HG03521 (cell line): ENCODE results near the gene LHX1.

Experiments used
- ATAC-seq: cut with Tn5 transposase; IDR thresholded peaks from one replicate; pipeline ENCODE4 v1.9.1; 2021; ENCODE audit warnings: mild to moderate bottlenecking, moderate library complexity; ENCODE audit not compliant: unreplicated experiment

Gene LHX1

GRCh38 chr17:36937959-36938565 lies 787 bp downstream of the LHX1 start:
- no peak for ATAC-seq

DNA sequence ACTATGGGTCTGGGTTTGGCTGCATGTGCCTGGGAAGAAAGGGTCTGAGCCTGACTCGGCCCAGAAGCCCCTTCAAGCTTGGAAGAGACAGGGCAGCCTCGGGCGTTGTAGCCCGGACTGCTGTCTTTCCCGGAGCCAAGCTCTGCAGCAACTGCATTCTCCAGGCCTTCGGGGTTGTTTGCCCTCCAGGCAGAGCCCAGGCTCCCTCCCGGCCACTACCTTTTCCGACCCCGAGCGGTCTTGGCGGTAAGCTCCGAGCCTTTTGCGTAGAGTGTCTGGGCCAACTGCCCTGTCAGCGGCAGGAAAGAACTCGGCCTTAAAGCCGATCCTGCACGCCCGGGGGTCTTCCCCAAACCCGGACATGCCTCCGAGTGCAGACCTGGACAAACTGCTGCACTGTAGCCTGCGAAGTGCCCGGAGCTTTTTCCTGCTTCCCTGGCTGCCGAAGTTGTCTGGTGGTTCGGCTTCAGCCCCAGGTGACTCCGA lies 1.3 kb downstream of the LHX1 start:
- ATAC-seq = no peak

DNA sequence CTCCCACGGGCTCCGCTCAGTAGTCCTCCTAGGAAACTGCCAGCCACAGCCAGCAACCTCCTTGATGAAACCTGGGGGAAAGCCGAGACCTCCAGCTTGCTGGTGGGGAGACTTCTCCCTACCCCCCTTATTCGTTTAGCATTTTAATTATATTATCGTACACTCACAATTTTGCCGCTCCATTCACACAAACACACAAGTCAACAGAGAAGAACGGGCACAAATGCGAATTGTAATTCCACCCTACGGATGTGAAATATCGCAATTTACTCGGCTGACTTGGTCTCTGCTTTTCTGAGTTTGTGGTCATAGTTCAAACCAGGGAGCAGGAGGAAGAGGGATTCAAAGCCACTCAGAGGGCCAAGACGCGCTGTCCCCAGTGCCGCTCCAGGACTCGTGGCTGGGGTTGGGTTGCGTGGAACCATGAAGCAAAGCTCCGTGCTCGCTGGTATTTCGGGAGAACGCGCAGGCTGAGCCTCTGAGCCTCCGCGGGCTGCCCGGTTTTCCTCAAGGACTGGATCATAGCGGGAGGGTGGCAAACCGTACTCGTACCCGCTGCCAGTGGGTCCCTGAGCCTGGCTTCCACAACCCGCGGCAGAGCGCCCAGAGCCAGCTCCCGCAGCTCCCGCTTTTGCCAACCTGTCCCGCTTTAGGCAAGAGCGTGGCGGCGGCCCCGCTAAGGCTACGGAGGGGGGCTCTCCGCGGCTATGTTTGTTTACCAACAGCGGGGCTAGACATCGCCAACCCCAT lies 2.0 kb downstream of the LHX1 start:
- ATAC-seq = no peak

DNA sequence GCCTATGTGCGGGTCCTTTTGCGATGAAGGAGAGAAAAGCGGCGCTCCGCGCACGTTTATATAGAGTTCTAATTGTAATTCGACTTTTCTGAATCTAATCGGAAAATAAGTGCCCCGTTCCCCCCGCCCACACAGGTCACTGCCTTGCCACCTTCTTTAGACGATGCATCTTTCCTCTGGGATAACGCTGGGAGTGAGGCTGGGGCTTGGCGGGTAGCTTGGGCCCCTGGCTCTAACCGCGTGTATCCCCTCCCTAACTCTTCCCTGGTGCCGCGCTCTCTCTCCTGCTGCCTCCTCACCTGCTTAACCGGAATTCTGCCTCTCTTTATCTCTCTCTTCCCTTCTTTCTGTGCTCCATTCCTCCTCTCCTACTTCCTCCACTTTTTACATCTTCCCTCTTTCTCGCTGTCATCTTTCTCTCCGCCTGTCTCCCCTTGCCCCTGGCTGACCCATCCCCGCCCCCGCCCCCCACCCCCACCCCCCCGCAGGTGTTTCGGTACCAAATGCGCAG lies 2.6 kb downstream of the LHX1 start:
- no peak for ATAC-seq

DNA sequence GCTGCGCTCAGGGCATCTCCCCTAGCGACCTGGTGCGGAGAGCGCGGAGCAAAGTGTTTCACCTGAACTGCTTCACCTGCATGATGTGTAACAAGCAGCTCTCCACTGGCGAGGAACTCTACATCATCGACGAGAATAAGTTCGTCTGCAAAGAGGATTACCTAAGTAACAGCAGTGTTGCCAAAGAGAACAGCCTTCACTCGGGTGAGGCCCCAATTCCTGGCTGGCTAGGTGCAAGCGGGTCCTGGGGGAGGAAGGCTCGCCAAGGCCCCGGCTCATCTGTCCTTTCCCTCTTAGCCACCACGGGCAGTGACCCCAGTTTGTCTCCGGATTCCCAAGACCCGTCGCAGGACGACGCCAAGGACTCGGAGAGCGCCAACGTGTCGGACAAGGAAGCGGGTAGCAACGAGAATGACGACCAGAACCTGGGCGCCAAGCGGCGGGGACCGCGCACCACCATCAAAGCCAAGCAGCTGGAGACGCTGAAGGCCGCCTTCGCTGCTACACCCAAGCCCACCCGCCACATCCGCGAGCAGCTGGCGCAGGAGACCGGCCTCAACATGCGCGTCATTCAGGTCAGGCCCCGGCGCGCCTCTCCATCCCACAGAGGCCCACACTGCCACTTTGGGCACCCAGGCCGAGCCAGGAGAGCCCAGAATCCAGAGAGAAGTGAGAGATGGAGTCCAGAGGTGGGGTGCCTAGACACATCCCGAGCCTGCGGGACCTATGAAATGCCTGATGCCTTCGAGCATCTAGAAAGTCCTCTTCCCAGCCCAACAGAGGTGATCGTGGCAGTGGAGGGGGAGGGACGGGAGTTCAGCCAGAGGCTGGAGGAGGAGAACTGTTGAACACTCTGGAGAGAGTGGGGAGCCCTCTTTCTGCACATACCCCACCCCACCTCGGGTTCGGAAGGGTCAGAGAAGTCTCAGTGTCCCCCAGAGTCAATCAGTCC lies 3.3 kb downstream of the LHX1 start:
- no peak for ATAC-seq

GRCh38 chr17:36941265-36942010 lies 4.2 kb downstream of the LHX1 start:
- ATAC-seq = no peak

- ATAC-seq = no peak
Observed at GRCh38 chr17:36942019-36942599, 4.8 kb downstream of the LHX1 start.

GRCh38 chr17:36942631-36943125 lies 5.4 kb downstream of the LHX1 start:
- ATAC-seq = no peak

DNA sequence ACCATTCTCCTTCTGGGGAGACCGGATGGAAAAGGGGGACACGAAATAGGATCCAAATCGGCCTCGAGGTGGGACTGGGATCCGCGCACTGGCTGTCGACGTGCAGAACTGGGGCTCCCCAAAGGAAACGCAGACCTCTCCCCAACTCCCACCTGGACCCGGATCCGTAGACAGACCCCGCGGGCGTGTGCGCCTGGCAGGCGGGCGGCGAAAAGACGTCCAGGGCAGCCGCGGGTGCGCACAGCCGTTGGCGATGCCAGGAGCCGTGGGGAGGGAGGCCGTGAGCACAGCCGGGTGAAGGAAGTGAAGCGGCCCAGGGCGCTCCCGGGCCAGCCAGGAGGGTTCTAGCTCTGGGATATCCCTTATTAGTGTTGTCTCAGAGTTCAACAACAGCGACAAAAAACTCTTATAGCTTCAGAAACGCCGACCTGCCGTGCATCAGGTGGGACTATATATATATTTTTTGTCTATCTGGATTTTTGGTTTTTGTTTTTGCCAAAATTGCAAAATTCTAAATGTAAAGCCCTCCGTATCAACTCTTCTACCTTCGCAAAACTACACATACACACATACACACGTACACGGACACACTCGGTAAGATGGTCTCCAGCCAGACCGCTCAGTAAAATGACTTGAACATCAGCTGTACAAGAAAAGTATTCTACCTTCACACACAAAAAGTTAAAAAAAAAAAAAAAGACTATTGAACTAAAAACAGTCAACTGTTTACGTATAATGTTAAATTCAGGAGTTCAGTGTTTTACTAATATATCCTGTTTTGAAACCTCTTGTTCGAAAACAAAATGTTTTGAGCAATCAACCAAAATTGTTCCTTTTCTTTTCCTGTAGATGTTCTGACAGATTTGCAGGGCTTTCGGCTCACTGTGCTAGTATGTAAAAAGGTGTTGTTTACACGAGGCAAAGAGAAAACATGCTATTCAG lies 6.2 kb downstream of the LHX1 start:
- no peak for ATAC-seq

DNA sequence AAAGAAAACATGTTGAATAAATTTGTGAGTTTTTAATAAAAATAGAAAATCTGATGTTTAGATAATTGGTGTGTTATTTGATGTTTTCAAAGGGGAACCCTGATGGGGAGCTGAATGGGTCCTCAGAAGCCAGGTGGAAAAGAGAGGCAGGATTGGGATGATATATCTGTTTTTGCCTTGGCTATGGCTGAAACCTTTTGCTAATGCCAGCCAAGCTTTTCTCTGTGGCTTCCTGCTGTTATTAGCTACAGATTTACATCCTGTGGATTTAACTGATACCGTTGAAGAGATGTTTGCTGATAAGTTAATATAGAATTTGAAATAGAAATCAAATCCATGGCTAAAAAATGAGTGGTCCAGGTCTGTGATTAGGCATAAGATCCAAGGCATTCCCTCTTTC lies 7.3 kb downstream of the LHX1 start:
- no peak for ATAC-seq

DNA sequence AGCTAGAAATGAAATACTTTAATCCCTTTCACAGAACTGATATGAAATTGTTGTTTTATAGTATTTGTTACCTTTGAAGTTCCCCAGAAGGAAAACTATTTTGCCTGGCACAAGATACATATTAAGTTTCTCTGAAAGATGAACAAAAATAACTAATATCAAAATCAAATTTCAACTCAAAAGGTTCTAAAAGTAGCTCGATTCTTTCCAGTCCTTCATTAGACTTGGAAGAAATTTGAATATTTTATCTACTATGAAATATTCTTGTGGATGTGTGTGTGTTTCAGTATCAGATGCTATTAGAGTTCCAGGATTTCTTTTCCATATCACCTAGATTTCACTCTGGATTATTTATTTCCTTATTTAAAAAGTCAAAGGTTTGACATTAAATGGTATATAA lies 7.9 kb downstream of the LHX1 start:
- ATAC-seq = no peak

DNA sequence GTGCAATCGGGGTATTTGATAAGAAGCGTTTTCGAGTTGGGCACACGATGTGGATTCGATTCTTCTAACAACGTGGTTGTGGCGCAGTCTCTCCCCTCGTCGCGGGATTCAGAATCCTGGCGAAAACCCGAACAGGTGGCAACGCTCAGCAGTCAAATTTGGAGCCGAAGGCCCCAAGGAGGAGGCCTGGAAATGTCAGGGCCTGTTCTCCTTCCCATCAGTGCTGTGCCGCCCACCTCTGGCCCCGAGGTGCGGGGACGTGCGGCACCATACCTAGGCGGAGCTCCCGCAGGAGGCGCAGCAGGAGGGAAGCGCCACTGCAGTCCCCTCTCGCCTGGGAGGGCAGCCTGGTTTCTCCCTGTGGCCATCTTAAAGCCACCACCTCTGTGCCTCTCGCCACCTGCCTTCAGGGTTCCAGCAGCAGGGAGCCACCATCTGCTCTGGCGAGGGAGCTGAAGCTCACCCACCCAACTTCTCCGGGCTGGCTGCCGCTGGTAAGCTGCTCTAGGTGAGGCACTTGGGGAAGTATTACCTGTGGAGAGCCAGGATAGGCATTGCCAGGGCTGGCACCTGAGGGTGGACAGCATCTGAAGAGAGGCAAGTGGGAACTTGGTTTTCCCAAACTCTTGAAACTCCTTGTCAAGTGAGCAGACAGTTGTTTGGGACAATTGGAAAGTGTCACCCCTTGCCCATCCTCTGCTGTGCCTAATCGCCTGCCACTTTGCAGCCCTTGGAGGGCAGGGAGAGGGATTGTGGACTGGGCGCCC lies 8.9 kb downstream of the LHX1 start:
- no peak for ATAC-seq

GRCh38 chr17:36946726-36947091 lies 9.4 kb downstream of the LHX1 start:
- ATAC-seq = no peak

GRCh38 chr17:36947922-36948716 lies 10.8 kb downstream of the LHX1 start:
- ATAC-seq = no peak

DNA sequence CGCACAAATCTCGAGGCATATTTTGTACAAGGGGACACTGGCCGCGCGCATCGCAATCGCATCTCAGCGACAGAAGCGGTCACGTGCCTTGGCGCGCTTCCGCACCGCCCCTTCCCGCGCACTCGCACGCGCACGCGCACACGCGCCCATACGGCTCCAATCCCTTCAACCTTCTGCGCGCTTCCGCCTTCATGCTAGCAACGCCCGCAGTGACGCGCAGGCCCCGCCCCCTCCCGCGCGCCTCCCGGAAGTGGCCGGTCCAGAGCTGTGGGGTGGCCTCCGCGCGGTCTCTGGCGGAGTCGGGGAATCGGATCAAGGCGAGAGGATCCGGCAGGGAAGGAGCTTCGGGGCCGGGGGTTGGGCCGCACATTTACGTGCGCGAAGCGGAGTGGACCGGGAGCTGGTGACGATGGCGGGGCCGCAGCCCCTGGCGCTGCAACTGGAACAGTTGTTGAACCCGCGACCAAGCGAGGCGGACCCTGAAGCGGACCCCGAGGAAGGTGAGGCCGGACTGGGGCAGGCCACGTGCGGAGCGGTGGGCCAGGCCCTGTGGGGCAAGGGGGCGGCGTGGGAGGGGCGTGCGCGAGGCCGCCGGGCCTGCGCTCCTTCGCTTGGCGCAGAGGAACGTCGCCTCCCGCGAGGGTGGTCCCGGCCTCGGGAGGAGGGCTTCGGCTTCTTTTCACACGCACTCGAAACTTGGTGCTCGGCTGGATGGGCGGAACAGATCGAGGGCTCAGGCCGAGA lies 11.6 kb downstream of the LHX1 start, which contains the start of gene AATF:
TSS of gene AATF (plus strand) at position 238 of the 744 bp plus-strand sequence. CDS start at position 410, 172 bp downstream.
- ATAC-seq = peak; percentile 88

DNA sequence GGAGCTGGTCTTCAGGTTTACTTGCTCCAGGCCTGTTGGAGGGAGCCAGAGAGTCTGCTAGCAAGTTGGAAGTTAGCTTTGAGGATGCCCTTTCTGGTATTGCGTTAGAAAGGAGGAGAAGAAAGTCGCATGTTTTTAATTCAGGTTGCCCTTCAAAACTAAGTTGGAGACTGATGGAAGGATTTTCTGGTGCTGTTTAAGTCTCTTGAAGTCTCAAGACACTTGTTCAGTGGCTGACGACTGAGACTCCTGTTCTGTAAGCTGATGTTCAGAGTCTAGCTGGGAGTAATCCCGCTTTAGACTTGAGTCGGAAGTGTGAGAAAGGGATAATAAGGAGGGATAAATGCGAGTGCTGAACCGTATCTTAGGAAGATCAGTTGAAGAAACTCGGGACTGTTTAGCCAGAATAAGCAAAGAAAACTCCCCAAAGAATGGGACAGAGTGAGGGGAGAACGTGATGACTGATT lies 12.2 kb downstream of the LHX1 start:
- no peak for ATAC-seq
